ENCODE results near the gene ACO1.

Gene ACO1

DNA sequence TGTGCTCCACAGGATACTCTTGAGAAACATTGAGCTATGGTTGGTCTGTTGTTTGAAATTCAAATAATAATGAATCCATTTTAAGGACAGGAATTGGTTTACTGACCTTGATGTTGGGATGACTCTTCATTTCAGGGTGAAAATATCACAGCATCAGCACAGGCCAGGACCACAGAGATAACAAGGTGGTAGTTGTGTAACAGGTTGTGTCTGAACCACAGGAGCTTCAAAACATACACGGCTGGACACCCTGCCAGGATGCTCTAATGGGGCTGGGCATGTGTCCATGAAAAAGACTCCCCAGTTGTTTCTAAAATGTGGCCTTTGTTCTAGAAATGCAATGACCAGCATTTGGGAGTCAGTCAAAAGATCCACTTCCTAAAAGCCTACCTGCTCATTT, 69.8 kb downstream of the ACO1 start:
- no peak for TF ChIP-seq EZH2phosphoT487 (conservative IDR thresholded peaks at IDR 0.05; ENCODE audit: low read length)
- TF ChIP-seq, protein P1, sequence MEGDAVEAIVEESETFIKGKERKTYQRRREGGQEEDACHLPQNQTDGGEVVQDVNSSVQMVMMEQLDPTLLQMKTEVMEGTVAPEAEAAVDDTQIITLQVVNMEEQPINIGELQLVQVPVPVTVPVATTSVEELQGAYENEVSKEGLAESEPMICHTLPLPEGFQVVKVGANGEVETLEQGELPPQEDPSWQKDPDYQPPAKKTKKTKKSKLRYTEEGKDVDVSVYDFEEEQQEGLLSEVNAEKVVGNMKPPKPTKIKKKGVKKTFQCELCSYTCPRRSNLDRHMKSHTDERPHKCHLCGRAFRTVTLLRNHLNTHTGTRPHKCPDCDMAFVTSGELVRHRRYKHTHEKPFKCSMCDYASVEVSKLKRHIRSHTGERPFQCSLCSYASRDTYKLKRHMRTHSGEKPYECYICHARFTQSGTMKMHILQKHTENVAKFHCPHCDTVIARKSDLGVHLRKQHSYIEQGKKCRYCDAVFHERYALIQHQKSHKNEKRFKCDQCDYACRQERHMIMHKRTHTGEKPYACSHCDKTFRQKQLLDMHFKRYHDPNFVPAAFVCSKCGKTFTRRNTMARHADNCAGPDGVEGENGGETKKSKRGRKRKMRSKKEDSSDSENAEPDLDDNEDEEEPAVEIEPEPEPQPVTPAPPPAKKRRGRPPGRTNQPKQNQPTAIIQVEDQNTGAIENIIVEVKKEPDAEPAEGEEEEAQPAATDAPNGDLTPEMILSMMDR (IDR thresholded peaks at IDR 0.05; ENCODE audit: insufficient read depth, low read length, poor library complexity, severe bottlenecking): no peak
- Histone ChIP-seq H3K4me3 (ENCODE audit: insufficient read depth, low read length, poor library complexity, severe bottlenecking) (no peak overlapping the region), H3K27me3 (ENCODE audit: low read length) (no peaks in the 10 kb centered on the region), H3K9me3 (ENCODE audit: insufficient read depth, low read length) (no peaks in the 10 kb centered on the region), H3K27ac (ENCODE audit: low read depth, low read length) (no peak overlapping the region), H3K9me2 (replicated peaks; ENCODE audit: insufficient read depth, low read length) (no peaks in the 10 kb centered on the region), H3K36me3 (ENCODE audit: low read length) (no peaks in the 10 kb centered on the region), H3F3A (ENCODE audit: insufficient read depth) (no peaks in the 10 kb centered on the region), H2AFZ (ENCODE audit: low read depth, low read length, severe bottlenecking) (no peak overlapping the region), H4K20me1 (ENCODE audit: low read depth, low read length) (no peaks in the 10 kb centered on the region), H3K4me2 (ENCODE audit: low read depth, low read length, poor library complexity, severe bottlenecking) (no peak overlapping the region), H3K79me2 (ENCODE audit: insufficient read depth, low read length) (no peaks in the 10 kb centered on the region), H3K9ac (ENCODE audit: low read length) (no peak overlapping the region)

DNA sequence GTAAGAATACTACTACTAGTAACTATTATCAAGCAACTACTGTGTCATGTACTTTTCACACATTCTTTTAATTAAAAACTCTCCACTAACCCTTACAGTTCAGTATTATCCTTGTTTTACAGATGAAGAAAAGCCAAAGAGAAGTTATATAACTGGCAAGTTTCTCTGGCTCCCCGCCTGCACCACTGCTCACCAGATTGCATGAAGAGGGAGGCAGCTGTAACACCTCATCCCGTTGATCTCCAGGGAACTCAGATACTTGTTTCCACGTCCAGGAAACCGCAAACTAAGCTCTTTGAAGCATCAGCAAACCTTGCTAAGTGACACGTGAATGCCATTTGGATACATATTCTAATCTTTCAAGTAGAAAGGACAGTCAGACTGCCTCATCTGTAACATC, 71.3 kb downstream of the ACO1 start:
- Histone ChIP-seq H4K20me1 (ENCODE audit: low read depth, low read length) (no peaks in the 10 kb centered on the region), H2AFZ (ENCODE audit: low read depth, low read length, severe bottlenecking) (no peak overlapping the region), H3F3A (ENCODE audit: insufficient read depth) (no peaks in the 10 kb centered on the region)

DNA sequence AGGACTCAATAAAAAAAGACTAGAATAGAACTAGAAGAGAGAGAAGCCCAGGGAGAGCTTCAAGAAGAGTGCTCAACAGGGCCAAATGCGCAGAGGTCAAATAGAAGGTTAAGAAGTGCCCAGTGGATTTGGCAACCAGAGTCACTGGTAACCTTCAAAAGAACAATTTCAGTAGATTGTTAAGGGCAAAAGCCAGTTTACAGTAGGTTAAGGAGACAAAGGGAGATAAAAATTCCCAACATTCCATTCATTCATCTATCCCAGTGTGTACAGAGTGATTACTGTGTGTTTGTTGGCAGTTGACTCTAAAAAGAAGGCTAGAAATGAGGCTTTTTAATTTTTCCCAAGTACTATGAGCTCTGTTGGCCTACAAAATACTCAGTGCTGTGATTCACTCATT, 72.1 kb downstream of the ACO1 start:
- Histone ChIP-seq H2AFZ (ENCODE audit: low read depth, low read length, severe bottlenecking) (no peak overlapping the region), H4K20me1 (ENCODE audit: low read depth, low read length) (no peaks in the 10 kb centered on the region), H3K9ac (ENCODE audit: low read length) (no peak overlapping the region), H3K4me2 (ENCODE audit: low read depth, low read length, poor library complexity, severe bottlenecking) (no peak overlapping the region), H3K27me3 (ENCODE audit: low read length) (no peaks in the 10 kb centered on the region), H3K4me3 (ENCODE audit: insufficient read depth, low read length, poor library complexity, severe bottlenecking) (no peak overlapping the region), H3K9me3 (ENCODE audit: insufficient read depth, low read length) (no peaks in the 10 kb centered on the region), H3K27ac (ENCODE audit: low read depth, low read length) (no peak overlapping the region), H3F3A (ENCODE audit: insufficient read depth) (no peaks in the 10 kb centered on the region), H3K9me2 (replicated peaks; ENCODE audit: insufficient read depth, low read length) (no peaks in the 10 kb centered on the region), H3K79me2 (ENCODE audit: insufficient read depth, low read length) (no peaks in the 10 kb centered on the region), H3K36me3 (ENCODE audit: low read length) (no peaks in the 10 kb centered on the region)
- TF ChIP-seq, protein P1 (IDR thresholded peaks at IDR 0.05; ENCODE audit: insufficient read depth, low read length, poor library complexity, severe bottlenecking): no peak
- no peak for TF ChIP-seq EZH2phosphoT487 (conservative IDR thresholded peaks at IDR 0.05; ENCODE audit: low read length)

More for the DNA sequence above, 71.3 kb downstream of the ACO1 start:
- Histone ChIP-seq H3K9me2 (replicated peaks; ENCODE audit: insufficient read depth, low read length) (no peaks in the 10 kb centered on the region), H3K27me3 (ENCODE audit: low read length) (no peaks in the 10 kb centered on the region), H3K36me3 (ENCODE audit: low read length) (no peaks in the 10 kb centered on the region), H3K4me2 (ENCODE audit: low read depth, low read length, poor library complexity, severe bottlenecking) (no peak overlapping the region), H3K79me2 (ENCODE audit: insufficient read depth, low read length) (no peaks in the 10 kb centered on the region), H3K9me3 (ENCODE audit: insufficient read depth, low read length) (no peaks in the 10 kb centered on the region), H3K9ac (ENCODE audit: low read length) (no peak overlapping the region), H3K27ac (ENCODE audit: low read depth, low read length) (no peak overlapping the region), H3K4me3 (ENCODE audit: insufficient read depth, low read length, poor library complexity, severe bottlenecking) (no peak overlapping the region)
- no peak for TF ChIP-seq EZH2phosphoT487 (conservative IDR thresholded peaks at IDR 0.05; ENCODE audit: low read length)
- TF ChIP-seq, protein P1 (IDR thresholded peaks at IDR 0.05; ENCODE audit: insufficient read depth, low read length, poor library complexity, severe bottlenecking): no peak
